Transverse colon (tissue), 3 donors: Measurements from ENCODE around the gene BSDC1.

Experiments used
- POLR2A ChIP-seq: fragments of 450-650 bp; IDR thresholded peaks from one replicate; pipeline ENCODE4 v1.6.1; 2016; ENCODE audit warnings: antibody characterized with exemption, mild to moderate bottlenecking, moderate library complexity
- TF ChIP-seq, protein P1 (sequence below), 5 experiments: fragments of 200-600 bp in 3 of 5; fragments of 450-650 bp in 2 of 5; sonication (generic) in 3 of 5; IDR thresholded peaks; 1 replicate in 2 of 5; 2 replicates in 3 of 5; pipeline ENCODE4 v1.5.1; 2016 to 2017; ENCODE audit warnings: antibody characterized with exemption in 5 of 5, inconsistent platforms in 3 of 5, mild to moderate bottlenecking in 2 of 5, moderate library complexity in 1 of 5

DNA sequence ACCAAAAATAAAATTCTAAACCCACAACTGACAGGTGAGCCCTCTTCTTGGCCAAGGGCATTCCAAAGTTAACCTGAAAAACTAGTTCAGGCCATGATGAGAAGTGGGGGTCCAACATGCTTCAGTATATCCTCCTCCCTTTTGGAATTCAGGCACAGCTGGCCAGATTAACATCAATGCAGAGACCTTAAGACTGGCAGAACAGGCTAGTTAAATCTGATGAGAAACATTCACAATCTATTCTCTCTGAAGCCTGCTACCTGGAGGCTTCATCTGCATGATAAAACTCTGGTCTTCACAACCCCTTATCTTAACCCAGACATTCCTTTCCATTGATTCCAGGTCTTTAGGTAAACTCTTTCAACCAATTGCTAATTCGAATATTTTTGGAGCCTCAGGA, 43.9 kb upstream of the BSDC1 start:
- TF ChIP-seq, protein P1, sequence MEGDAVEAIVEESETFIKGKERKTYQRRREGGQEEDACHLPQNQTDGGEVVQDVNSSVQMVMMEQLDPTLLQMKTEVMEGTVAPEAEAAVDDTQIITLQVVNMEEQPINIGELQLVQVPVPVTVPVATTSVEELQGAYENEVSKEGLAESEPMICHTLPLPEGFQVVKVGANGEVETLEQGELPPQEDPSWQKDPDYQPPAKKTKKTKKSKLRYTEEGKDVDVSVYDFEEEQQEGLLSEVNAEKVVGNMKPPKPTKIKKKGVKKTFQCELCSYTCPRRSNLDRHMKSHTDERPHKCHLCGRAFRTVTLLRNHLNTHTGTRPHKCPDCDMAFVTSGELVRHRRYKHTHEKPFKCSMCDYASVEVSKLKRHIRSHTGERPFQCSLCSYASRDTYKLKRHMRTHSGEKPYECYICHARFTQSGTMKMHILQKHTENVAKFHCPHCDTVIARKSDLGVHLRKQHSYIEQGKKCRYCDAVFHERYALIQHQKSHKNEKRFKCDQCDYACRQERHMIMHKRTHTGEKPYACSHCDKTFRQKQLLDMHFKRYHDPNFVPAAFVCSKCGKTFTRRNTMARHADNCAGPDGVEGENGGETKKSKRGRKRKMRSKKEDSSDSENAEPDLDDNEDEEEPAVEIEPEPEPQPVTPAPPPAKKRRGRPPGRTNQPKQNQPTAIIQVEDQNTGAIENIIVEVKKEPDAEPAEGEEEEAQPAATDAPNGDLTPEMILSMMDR (IDR thresholded peaks at IDR 0.05), result no peak
- no peak for TF ChIP-seq POLR2A
